GM21360 (cell line): ENCODE results near the gene PYY.
"Not testable (repeated sequence)": the region's sequence is repeated elsewhere in the genome, so short reads cannot be mapped to it uniquely, and the experiment has no call there.

ENCODE experiments used
- ATAC-seq: cut with Tn5 transposase; IDR thresholded peaks from one replicate; pipeline ENCODE4 v1.9.1; 2021; ENCODE audit warnings: mild to moderate bottlenecking, moderate library complexity; ENCODE audit not compliant: unreplicated experiment

Gene PYY

GRCh38 chr17:43953746-43954145, at the start of gene PYY:
PYY (minus strand) TSS chr17:43953940; CDS start chr17:43953483, 457 bp downstream.
- no peak for ATAC-seq

GRCh38 chr17:44002141-44002848, 48.6 kb upstream of the PYY start:
- ATAC-seq, result no peak

DNA sequence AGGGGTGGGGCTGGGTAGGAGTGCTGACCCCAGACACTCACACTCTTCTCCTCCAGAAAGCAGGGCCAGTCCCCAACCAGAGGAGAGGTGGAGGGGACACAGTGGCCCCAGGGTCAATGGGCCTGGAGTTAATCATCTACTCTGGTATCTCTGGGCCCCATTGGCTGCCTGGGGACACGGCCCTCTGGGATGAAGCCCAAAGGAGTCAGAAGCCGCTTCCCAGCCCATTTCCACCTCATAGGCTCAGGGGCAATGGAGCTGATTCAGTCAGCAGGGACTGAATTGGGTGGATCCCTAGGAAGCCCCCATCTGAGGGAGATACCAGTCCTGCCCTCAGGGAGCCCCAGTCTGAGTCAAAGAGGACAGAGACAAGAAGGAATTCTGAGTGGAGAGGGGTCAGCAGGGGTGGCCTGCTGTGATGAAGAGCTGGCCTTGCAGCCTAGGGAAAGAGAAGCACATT, 47.8 kb upstream of the PYY start:
- no peak for ATAC-seq

DNA sequence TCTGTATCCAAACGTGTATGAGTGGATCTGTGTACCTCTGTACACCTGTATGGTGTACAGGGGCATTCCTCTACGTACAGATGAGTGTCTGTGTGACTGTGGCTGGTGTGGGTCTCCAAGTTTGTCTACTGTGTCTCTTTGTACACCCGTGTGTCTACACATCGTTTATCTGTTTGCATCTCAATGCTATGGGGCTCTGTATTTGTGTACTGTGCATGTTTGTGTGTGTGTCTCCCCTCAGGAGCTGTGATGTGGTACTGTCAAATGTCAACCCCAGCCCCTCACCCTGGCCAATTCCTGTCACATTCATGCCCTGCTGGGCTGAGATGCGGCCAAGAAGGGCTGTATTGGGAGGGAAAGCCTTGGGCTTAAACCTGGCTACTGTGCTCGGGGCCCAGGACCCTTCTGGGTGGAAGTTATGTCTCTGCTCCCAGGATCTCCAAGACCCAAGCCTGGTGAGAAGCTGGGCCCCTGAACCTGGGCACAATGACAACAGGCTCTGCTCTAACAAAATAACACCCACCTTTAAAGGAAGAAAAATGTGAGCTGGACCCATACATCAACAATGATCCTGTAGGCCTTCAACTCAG, 47.2 kb upstream of the PYY start:
- ATAC-seq, result no peak

DNA sequence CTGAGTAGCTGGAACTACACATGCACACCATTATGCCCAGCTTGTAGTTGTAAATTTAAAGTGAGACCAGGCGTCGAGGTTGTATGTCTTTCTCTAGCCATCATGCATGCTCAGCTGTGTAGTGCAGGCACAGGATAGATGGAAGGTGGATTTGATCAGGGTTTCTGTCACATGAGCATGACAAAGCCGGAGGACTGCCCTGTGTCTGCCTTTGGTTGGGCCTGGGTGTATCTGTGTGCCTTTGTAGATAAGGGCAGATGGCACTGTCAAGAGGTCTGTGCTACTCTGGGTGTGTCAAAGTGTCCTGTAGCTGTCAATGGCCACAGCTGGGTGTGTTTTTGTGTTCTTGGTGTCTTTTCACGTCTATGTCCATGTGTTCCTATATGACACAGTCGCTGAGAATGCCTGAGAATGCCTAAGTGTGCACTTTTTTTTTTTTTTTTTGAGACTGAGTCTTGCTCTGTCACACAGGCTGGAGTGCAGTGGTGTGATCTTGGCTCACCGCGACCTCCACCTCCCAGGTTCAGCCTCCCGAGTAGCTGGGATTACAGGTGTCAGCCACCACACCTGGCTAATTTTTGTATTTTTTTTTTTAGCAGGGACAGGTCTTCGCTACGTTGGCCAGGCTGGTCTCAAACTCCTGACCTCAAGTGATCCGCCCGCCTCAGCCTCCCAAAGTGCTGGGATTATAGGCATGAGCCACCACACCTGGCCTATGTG, 46.6 kb upstream of the PYY start:
- ATAC-seq, result no peak

DNA sequence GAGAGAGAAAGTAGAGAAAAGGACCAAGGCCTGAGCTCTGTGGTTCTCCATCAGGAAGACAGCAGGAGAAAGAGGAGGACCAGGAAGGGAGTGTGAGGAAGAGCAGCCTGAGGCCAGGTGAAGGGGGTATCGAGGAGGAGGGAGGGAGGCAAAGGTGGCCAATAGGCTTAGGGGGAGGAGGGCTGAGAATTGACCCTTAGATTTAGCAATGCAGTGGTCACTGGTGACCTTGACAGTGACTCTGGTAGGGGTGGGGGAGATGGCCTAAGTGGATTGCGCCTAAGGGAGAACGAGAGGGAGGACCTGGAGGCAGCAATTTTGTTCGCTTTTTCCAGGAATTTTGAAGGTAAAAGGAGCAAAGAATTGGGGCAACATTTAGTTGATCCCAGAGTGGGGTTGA, 45.3 kb upstream of the PYY start:
- ATAC-seq, result no peak

DNA sequence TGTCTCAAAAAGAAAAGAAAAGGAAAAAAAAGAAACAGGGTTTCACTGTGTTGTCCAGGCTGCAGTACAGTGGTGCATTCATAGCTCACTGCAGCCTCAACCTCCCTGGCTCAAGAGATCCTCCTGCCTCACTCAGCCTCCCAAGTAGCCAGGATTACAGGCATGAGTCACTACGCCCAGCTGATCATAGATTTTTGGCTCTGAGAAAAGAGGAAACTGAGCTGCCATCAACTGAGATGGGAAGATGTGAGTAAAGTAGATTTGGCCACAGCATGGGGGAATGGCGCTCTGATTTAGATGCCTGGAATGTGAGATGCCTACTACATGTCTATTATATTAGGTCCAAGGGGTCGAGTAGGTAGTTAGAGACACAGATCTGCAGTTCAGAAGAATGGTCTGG, 44.8 kb upstream of the PYY start:
- ATAC-seq, result no peak

GRCh38 chr17:43997180-43997579, 43.4 kb upstream of the PYY start:
- not testable (repeated sequence) for ATAC-seq

DNA sequence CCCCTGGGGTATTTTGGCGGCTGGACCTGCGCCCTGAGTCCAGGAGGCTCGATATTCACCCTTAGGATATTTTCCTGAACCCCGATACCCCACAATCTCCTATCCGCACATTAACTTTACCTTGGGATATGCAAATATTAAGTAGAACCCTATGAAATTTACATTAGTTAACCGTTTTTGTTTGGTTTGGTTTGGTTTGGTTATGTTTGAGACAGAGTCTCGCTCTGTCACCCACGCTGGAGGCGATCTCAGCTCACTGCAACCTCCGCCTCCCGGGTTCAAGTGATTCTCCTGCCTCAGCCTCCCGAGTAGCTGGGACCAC, 41.4 kb upstream of the PYY start:
- no peak for ATAC-seq

DNA sequence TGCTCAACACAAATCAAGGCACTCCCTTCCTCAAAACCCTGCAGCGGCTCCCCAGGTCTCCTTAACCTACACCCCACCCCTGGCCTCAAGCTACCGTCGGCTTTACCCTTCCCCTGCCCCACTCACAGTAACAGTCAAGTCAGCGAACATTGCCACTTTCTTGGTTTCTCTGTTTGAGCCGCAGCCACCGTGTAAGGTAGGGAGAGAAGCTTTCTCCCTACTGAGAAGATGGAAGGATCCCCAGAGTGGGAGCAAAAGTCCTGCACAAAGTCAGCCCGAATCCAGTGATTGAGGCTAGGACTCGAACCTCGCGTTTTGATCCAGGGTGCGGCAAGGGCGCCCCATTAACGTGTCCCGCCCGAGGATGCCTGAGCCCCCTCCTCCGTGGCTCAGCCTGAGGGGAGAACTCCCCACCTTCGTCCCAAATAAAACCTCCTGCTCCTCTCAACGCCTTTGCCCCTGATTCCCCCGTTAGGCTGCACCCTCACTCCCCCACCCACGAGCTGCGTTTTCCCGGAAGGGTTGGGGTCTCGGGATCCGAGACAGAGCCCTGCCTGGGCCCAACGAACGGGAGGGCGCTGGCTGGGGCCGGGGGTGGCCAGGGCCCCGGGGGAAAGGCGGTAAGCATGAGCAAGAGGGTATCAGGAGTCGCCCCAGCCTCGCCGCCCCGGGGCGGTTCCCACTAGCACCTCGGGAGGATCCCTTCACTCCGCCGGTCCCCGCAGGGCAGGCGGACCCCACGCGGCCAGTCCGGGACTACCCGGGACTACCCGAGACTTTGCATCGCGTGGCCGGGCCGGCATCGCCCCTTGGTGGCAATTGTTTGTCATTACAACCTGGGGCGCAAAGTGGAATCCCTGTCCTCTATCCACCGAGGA, 40.8 kb upstream of the PYY start:
- no peak for ATAC-seq

DNA sequence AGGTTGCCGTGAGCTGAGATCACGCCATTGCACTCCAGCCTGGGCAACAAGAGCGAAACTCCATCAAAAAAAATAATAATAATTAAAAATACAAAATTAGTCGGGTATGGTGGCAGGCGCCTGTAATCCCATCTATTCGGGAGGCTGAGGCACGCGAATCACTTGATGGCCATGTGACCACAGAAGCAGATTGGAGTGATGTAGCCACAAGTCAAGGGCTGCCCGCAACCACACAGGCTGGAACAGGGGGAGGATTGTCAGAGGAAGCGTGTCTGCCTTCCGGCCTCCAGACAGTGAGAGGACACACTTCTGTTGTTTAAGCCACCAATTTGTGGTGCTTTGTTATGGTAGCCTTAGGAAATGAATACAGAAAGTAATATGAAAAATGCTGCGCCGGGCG, 38.9 kb upstream of the PYY start:
- ATAC-seq, result no peak

DNA sequence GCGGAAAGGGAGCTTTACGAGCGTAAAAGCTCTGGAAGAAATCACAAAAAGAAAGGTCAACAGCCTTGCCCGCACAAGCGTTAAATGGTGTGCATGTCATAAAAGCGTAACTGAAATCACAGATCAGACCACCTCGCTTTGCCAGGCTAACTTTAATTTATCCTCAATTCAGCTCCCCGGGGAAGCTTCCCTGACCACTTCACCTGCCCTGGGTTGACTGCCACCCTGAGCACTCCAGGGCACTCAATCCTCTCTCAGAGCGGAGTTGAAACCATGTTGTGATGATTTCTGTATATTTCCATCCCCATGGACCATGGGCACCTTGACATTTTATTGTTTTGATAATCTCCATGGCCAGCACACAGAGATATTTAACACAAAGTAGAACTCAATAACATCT, 34.6 kb upstream of the PYY start:
- ATAC-seq, result no peak

DNA sequence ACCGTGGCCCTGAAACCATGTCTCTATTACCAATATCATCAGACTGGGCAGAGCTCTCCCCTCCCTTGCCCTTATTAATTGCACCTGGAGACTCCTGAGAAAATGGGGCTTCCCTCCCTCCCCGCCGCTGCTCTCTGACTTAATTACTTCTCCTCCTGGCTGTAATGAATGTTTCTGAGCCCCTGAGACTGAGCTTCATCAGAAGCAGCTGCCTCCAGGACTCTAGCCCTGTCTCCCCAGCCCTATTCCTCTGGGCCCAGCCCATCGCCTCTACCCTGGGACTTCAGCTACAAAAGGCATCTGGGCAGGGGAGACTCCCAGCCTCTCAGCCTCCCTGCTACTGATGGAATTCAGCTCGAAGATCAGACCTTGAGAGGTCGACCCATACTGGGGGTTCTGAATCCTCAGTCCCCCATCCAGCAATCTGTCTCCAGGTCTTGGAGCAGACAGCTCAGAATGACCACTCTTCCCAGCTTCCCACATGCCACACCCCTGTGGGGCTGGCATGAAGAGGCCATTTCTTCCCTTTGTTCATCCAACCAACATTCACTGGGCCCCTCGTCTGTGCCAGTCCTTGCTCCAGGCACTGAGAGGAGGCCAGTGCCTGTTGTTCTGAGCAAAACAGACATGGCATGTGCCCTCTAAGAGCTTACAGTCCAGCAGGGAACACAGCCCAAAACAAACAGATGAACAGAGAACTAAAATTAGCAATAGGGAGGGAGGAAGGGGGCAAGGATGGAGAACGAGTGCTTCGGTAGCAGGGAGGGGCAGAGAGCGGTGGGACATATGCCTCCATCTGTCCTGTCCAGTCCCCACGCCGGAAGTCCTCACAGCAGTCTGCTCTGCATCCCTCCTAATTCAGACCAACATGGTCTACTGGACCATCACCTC, 33.6 kb upstream of the PYY start:
- ATAC-seq, result no peak

GRCh38 chr17:43986225-43986981, 32.7 kb upstream of the PYY start:
- ATAC-seq, result no peak

- no peak for ATAC-seq
Observed at GRCh38 chr17:43984521-43984920, 30.8 kb upstream of the PYY start.

DNA sequence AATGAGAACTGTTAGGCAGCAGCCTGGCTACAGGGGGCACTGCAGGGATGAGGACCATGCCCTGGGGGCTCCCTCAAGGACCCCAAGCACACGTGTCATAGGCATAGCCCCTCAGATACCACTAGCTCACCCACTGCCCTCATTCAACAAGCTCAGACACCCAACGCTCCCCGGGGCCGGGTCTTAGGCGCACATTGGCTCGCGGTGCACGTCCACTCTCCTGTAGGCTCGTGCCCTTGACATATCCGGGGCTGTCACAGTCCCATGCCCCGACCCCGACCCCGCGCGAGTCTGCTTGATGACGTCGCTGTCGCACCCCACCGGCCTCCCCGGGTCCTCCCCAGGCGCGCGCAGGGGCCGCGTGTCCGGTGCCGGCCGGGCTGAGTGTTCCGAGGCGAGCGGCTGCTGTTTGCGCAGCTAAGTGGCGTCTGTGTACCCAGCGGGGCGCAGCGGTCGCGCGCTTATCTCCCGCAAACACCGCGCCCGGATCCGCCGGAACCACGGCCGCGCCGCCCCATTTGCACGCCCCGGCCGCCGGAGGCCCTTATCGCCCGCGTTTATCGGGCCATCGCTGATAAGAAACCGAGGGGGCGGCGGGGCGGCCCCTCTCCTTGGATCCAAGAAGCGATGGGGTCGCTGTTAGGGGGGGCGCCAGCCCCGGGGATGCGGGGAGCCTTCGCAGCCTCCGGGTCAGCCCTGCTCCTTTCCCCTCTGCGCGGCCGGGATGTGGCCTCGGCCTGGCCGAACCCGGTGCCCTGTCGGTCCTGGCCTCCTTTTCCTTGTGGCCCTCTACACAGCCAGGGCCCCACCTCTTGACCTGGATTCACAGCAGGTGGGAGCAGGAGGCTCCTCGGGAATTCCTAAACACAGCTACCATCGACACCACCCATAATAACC, 30.0 kb upstream of the PYY start:
- ATAC-seq, result no peak

GRCh38 chr17:43983196-43983514, 29.4 kb upstream of the PYY start:
- no peak for ATAC-seq

GRCh38 chr17:43982171-43982570, 28.4 kb upstream of the PYY start:
- no peak for ATAC-seq

GRCh38 chr17:43979671-43980070, 25.9 kb upstream of the PYY start:
- no peak for ATAC-seq
